ENCODE data around the gene IFT52.

The IFT52 gene, protein sequence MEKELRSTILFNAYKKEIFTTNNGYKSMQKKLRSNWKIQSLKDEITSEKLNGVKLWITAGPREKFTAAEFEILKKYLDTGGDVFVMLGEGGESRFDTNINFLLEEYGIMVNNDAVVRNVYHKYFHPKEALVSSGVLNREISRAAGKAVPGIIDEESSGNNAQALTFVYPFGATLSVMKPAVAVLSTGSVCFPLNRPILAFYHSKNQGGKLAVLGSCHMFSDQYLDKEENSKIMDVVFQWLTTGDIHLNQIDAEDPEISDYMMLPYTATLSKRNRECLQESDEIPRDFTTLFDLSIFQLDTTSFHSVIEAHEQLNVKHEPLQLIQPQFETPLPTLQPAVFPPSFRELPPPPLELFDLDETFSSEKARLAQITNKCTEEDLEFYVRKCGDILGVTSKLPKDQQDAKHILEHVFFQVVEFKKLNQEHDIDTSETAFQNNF

DNA sequence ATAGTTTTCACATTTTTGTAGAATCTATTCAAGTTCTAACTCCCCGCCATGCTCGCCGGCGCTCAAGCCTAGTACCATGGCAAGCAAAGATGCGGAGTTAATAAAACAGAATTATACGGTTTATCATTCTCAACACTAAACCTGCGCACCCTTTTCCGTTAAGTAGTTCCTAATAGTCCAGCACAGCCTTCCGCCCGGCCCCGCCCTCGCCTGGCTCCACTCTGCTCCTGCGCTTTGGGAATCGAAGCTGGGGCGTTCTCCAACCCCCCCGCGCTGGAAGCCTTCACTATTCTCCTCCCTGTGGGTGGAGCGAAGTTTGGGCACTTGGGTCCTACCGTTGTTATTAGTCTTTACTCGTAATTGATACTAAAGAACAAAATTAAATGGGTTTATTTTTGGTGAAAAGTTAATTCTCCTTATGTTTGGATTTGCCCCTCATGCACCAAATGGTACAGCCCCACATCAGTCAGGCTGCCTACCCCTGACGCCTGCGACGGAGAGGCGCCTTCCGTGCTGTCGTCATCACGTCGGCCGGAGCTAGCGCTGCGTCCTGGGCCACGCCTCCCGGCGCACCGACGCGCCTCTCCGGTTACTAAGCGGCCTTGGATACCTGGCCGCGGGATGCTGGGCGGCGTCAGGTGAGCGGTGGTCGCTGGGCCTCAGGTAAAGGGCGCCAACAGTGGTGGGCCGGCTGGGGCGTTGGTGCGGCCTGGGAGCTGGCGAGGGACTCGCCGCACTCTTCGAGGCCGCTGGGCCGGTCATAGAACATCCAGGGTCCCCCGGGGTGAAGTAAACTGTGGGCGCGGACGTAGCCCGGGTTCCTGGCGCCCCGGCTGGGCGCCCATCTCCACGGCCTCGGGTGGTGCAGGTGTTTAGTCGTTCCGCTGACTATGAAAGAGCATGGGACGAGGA, at the start of gene IFT52:
TSS of gene IFT52 (plus strand) at position 546 of the 912 bp plus-strand sequence. CDS start 3,762 bp downstream, outside the sequence.
- peak; percentile 88 for DNase-seq

DNA sequence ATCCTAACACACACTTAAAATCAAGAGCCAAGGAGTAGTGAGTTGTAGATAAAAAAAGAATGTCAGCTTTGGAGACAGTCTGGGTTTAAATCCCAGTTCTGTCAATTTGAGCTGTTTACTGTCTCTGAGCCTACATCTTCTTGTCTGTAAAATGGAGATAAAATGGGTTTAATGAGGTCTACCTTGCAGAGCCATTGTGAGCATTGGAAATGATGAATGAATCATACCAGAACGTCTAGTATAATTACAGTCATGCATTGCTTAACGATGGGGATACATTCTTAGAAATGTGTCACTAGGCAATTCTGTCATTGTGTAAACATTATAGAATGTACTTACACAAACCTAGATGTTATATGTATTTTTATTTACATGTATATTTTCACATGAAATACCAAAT, 49.5 kb upstream of the IFT52 start:
- DNase-seq, result no peak

DNA sequence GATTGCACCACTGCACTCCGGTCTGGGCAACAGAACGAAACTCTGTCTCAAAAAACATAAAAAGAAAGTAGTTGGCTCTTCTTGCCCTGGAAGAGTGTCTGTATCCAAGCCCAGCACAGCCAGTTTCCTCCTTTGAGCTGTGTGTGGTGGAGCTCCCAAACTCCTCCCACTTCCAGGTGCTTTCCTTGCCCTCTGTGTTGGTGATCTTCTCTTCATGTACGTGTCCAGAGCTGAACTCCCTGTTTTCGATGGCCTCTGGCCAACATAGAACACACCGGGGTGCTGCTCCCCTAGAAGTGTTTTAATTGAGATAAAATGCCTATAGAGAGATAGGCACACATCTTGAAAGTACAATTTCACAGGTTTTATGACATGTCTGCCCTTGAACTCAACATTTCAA, 48.6 kb upstream of the IFT52 start:
- DNase-seq, result no peak

DNA sequence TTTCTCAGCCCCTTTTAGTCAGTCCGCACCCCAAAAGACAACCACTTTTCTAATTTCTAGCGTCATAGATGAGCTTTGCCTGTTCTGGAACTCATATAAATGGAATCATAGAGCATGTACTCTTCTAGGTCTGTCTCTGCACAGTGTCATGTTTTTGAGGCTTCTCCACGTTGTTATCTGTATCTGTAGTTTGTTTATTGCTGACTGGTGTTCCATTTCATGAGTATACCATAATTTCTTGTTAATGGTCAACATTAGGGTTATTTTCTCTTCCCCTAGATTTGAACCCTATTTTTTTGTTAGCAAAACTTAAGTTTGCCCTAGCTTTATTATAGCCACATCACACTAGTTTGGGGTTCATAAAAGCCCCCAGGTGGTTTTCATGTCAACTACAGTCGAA, 48.1 kb upstream of the IFT52 start:
- DNase-seq, result no peak

DNA sequence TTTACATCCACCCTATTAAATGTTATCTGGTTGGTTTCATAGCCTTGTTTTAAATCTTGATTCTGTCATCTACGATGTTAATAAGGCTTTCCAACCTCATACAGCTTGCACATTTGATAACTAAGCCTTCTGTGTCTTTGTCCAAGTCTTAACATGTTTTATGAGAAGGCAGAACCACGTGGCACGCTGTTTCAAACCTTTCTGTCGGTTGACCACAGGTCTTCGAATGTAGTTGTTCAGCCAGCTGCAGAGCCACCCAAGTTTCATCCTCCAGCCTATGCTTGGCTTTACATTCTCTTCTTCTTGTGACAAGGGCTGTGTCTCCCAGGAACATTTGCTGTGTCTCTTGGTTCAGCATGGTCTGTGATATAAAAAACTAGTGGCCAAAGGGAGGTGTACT, 47.6 kb upstream of the IFT52 start:
- DNase-seq, result no peak

DNA sequence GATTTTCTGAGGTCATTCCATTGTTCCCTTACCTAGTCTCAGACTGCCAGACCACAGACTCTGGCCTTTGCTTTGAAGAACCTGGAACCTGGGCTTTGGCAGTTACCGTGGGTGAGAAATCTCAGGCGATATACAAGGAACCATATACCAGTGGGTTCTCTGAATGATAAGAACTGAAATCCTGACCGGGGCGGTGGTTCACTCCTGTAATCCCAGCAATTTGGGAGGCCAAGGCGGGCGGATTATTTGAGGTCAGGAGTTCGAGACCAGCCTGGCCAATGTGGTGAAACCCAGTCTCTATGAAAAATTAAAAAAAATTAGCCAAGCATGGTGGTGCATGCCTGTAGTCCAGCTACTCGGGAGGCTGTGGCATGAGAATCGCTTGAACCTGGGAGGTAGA, 46.2 kb upstream of the IFT52 start:
- no peak for DNase-seq

DNA sequence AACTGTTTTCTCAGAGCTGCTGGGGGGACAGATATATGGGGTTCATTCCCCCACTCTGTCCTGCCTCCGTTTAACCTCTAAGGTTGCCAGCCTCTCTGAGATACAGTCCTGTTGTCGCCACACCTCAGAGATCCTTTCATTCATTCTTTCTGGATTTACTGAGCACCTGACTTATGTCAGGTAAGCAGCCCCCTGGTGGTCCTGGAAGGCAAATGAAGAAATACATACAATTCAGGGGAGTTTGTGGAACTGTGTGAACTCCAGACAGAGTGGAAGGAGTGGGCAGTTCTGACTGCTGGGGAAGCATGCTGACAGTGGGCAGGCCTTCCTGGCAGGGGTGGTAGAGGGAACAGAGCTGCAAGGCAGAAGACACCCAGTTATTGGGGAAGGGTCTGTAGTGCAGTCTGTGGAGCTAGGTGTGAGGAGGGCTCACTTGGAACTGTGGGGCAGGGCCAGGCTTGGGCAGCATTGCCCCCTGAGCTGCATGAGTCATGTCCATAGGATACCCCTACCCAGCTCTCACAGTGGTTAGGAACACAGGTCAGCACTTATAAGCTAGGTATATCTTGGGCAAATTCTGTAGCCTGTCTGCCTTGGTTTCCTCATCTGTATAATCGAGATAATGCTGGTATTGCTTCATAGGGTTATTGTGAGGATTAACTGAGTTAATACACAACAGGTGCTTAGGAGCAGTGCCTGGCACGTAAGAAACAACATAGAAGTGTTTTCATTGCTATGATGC, 44.7 kb upstream of the IFT52 start:
- DNase-seq, result no peak

DNA sequence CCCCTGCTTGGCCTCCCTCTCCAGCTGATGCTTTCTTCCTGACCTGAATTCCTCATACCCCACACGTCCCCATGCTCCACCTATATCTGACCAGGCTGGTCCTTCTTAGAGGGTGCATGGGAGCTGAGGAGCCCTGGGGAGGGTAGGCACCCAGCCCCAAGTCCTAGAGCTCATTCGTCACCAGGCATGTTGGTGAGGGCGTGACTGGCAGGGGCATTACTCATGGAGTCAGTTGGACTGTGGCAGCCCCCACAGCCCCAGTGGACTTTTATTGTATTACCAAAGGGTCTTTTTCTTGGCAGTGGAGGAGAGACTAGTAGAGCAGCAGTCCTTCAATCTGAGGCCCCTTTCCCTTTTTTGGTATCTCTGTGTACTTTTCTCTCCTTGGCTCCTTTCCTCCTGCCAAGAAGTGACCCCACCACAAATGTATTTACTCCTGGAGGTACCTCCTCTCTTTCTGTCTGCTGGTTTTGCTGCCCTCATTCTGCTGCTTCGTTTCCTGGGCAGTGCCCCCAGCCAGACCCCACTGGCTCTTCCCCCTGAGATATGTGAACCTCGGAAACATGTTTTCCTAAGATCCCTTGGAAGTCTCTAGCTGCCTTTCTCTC, 42.4 kb upstream of the IFT52 start:
- no peak for DNase-seq

DNA sequence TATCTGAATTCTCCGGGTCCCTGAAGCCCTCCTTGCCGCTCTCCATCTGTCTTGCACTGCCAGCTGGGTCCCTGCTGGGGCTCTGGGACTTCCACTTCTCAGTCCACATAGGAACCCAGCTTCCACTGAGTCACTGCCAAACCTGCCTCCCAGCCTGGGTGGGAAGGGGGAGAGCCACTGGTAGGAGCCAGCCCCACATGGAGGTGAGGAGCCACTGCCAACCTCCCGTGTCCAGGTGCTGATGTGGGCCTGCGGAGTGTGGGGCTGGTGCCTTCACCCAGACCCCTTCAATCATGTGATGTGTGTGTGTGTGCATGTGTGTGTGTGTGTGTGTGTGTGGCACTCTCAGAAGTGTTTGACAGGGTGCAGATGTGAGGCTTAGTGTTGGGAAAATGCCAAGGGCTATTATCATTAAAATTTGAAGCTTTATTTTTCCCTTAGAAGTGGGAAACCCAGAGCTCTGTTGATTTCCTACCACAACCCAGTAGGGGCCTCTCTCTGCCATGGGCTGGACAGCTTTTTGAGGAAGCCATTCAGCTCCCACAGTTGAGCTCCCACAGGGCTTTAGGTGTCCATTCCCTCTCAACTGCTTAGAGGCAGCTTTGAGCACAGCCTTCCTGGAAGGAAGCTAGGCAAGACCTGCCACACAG, 41.2 kb upstream of the IFT52 start:
- DNase-seq, result no peak

DNA sequence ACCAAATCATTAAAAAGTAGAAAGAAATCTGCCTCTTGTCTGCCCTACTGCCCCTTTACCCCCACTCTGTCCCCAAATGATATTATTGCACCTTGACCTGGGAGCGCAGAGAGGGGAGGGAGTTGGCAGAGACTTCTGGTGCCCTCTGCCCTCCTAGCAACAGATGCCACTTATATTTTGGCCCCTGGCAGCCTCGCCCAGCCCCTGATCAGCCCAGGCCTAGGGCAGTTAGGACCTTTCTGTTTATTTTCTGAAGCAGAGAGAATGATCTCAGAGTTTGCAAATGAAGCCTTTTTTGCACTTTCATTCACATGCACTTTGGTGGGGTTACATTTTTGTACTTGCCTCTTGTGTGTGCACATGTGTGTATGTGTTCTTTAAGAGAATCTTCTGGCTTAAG, 40.3 kb upstream of the IFT52 start:
- no peak for DNase-seq

DNA sequence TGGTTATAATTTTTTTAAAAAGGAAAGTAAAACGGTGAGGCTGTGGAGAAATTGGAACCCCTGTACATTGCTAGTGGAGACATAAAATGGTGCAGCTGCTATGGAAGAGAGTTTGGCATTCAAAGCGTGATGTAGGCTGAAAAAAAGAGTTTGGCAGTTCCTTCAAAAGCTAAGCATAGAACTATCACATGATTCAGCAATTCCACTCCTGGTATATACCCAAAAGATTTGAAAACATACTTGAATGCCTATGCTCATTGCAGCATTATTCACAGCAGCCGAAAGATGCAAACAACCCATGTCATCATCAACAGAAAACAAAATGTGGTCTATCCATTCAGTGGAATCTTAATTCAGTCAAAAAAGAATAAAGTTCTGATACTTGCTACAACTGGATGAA, 36.4 kb upstream of the IFT52 start:
- no peak for DNase-seq

DNA sequence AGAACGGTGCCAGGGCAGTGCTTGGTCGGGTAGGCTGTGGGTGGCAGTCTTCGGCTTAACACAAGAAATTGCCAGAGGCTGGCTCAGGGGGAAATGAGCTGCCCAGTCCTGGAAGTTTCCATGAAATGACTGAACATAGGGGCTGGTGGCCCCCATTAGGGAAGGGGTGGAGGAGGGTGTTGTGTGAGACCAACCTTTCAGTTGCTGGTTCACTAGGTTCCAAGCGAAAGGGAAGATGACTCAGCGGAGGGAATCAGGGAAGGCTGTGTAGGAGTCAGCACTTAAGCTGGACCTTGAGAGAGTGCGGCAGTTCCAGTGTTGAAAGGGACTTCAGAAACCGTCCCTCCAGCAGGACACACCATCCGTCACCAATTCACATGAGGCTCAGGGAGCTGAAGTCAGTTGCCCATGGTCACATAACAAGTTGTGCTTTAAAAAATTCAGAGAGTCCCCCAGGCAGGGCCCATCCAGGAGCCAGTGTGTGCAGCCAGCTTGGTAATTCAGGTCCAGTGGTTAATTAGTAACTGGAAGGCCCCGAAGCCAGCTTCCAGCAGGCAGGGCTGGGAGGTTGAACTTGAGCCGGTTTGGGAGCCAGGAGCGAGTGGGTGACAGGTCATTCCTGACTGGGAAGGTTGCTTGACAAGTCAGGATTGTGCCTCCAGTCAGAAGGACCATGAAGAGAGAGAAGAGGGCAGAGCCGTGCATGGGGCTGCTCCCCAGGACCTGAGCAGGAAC, 32.2 kb upstream of the IFT52 start, which contains the start of gene SGK2:
TSS of gene SGK2 (plus strand) at position 616 of the 735 bp plus-strand sequence. CDS start 7,469 bp downstream, outside the sequence.
- no peak for DNase-seq

DNA sequence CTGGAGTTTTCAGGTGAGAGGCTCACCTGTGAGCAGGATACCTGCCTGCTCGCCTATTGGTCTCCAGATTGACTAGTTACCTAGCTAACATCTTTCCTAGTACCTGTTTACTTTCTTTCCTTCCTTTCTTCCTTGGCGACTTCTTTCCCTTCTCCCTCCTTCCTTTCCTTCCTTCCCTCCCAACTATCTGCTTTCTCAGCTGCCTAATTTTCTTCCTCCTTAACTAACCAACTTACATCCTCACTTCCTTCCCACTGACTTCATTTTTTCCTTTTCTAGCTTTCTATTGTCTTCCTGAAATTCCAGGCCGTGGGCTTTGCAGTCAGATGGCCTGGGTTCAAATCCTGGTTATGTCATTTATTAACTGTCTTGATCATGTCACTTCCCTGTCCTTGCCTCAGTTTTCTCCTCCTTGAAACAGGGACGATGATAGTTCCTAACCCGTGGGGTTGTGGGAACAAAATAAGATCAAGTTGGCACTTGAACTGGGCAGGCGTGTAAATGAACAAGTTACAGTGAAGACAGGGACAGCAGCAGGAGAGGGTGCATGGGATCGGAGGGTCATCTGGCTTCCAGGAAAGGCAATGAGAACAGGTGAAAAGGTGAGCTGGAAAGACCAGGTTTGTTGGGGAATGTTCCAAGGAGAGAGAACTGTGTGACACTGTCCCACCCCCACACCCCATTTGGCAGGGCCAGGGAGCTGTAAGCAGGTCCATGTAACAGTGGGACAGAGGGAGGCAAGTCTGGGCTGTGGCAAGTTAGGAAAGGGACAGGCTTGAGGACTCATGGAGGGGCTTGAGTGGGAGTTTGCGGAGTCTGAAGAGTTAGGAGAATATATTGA, 31.4 kb upstream of the IFT52 start:
- no peak for DNase-seq

DNA sequence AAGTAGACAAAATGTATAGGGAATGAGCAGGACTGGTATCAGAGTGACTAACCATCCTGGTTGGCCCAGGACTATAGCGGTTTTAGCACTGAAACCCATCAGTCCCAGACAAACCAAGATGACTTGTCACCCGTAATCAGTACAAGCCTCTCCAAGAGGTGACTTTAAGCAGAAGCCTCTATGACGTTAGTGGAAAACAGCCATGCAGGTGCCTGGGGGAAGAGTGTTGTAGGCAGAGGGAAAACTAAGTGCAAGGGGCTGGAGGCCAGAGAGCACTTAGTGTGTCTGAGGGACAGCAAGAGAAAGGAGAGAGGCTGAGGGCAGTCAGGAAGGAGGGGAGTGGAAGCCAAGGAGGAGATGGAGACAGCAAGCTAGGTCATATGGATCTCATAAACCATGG, 29.8 kb upstream of the IFT52 start:
- no peak for DNase-seq

DNA sequence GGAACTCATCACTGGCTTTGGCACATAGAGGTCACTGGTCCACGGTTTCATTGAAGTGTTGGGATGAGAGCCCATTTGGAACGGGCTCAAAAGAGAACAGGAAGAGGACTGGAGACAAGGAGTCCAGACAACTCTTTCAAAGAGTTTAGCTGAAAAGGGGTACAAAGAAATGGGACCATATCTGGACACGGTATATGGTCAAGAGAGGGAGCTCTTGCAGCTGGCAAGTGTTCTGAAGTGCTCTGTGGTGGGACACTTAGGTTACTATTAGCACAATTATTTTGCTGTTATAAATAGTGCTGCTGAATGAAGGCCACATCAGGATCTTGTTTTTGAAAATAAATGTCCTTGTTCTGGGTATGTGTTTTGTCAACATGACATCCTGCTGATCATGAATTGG, 27.3 kb upstream of the IFT52 start:
- DNase-seq, result no peak

DNA sequence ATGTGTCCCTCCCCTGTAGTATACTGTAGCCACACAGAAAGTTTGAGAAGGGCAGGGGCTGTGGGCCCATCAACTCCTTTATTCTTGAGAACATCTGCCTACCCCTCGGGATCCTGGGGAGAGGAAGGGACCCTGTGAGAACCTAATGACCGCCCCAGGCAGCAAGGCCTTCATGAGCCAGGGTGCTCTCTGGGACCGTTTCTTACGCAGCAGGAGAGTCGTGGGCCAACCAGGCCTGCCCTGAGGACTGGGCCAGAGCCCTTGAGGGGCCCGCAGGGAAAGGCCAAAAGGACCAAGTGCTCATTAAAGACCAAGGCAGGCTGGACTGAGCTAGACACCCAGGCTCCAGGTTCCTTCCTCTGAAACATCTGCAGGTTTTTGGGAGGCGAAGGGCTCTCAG, 26.7 kb upstream of the IFT52 start:
- DNase-seq, result no peak

DNA sequence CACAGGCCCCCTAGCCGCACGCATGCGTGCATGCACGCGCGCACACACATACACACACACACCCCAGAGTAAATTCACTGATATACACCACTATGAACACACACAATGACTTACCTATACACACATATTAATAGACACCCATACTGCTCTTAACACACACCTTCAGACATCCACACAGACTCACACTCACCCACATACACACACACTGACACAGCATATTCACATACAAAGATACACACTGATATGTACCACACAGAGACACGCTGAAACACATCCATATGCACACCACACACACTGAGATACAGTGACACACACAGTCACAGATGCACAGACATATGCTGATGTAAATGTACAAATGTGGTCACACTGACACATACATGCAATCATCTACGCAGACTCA, 26.3 kb upstream of the IFT52 start:
- DNase-seq, result no peak

DNA sequence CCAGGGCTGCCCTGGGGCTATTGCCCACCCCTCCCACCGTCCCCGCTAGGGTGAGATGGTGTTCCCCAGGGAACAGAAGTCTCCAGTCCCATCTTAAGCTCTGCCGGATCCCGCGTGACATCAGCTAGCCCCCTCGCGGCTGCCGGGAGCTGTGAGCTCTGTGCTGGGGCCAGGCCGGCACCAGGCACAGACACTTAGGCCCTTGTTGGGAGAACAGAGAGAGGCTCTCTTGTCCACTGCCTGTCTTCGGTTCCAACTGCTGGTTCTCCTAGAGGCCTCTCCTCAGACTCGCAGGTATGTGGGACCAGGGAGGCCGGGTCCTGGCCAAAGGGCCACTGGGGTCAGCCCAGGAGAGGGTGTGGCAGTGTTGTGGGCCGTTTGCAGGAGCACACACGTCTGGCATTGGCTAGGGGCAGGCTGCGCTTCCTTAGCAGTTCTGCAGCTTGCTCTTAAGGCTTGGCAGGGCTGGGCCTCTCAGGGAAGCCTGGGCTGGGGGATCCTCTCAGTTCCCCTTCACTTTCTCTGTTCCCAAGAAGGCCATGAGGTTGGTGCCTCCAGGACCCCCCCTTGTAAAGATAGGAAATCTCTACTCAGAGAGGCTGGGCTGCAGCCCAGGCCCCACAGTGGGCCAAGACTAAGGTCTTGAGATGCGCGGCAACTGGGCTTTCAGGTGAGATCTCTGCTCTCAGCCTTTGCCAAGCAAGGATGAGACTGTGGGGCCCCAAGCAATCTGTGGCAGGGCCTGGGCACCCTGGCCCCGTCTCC, 25.6 kb upstream of the IFT52 start:
- no peak for DNase-seq

DNA sequence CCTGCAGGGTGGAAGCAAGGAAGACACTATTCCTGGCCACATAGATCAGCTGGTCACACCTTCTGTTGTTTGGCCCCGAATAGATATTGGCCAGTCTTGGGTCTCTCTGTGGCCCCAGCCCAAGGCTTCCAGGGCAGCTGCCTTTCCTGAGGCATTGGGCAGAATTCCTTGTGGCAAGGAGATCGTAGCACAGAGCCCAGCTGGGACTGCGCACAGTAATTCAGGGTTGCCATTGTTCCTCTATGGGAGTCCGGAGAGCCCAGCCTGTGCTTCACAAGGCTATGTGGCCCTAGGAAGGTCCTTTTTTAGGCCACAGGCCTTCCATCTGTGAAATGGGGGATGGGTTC, 25.0 kb upstream of the IFT52 start:
- DNase-seq, result no peak

DNA sequence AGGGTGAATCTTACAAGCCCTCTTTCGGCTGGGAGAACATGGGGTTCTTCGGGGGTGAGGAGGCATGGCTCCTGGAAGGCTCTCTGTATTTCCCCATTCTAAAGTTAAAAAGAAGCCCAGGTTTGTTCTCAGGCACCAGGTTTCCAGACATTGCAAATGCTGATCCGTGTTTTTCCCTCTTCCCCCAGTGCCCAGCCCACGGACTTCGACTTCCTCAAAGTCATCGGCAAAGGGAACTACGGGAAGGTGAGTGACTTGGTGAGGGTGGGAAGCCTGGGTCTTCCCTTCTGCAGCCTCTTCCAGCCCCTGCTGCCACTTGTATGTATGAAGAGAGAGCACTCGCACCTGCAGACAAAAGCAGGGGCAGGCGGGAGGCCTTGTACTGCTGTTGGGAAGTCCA, 23.3 kb upstream of the IFT52 start:
- DNase-seq, result no peak

Data from CD4-positive, alpha-beta T cell treated with Interleukin-17A for 1 hour (primary cell).